GM10847 (cell line): ENCODE results near the gene BRICD5.

Experiments
- POLR2A ChIP-seq: IDR thresholded peaks from 2 replicates; pipeline ENCODE4 v1.6.1; 2011; ENCODE audit not compliant: insufficient read length; ENCODE audit errors: extremely low read depth

The BRICD5 gene

GRCh38 chr16:2242598-2242997 is 31.9 kb upstream of the BRICD5 start:
- no peak for TF ChIP-seq POLR2A

GRCh38 chr16:2238838-2239675 is 28.4 kb upstream of the BRICD5 start:
- no peak for TF ChIP-seq POLR2A

- no peak for TF ChIP-seq POLR2A
Observed at GRCh38 chr16:2238150-2238837, 27.6 kb upstream of the BRICD5 start.

GRCh38 chr16:2237493-2238149 is 27.0 kb upstream of the BRICD5 start:
- no peak for TF ChIP-seq POLR2A

- TF ChIP-seq POLR2A, result no peak
Observed at GRCh38 chr16:2237102-2237482, 26.4 kb upstream of the BRICD5 start.

GRCh38 chr16:2236337-2237101 is 25.9 kb upstream of the BRICD5 start, which contains the start of gene DNASE1L2:
Gene DNASE1L2 (plus strand): TSS chr16:2236444. CDS start chr16:2236817, 373 bp downstream.
- TF ChIP-seq POLR2A, result no peak

- no peak for TF ChIP-seq POLR2A
Observed at GRCh38 chr16:2235695-2236336, 25.2 kb upstream of the BRICD5 start.

GRCh38 chr16:2235234-2235651 is 24.6 kb upstream of the BRICD5 start:
- TF ChIP-seq POLR2A, result no peak

- no peak for TF ChIP-seq POLR2A
Observed at GRCh38 chr16:2234813-2235170, 24.1 kb upstream of the BRICD5 start.

- TF ChIP-seq POLR2A, result no peak
Observed at GRCh38 chr16:2233872-2234812, 23.5 kb upstream of the BRICD5 start.

GRCh38 chr16:2233046-2233775 is 22.5 kb upstream of the BRICD5 start:
- no peak for TF ChIP-seq POLR2A

GRCh38 chr16:2232094-2232990 is 21.7 kb upstream of the BRICD5 start:
- TF ChIP-seq POLR2A, result no peak
